Measurements from ENCODE around the gene RSPO4. TPM values are rescaled to one million over a fixed set of nuclear protein-coding genes. Genes with fewer than 3 reads are reported as not detected.

Gene RSPO4
- total RNA-seq: 0.13 TPM
- 0.45 TPM for polyA plus RNA-seq (ENCODE audit: insufficient read depth, low read depth, low replicate concordance)
- long read RNA-seq, donor 1: 0 reads
- long read RNA-seq, donor 2: 0 reads
- long read RNA-seq, donor 3, partial matches to known transcripts: 0 of 1 reads
- long read RNA-seq, donor 3, other reads (novel, unspliced or antisense): 0 of 1 reads
- long read RNA-seq, donor 4: 0 reads
- long read RNA-seq, donor 5: 0 reads
- long read RNA-seq, donor 6: 0 reads
- long read RNA-seq, donor 7: 0 reads
- long read RNA-seq, donor 8: 0 reads
- long read RNA-seq, donor 9: 0 reads
- long read RNA-seq, donor 10: 0 reads

DNA sequence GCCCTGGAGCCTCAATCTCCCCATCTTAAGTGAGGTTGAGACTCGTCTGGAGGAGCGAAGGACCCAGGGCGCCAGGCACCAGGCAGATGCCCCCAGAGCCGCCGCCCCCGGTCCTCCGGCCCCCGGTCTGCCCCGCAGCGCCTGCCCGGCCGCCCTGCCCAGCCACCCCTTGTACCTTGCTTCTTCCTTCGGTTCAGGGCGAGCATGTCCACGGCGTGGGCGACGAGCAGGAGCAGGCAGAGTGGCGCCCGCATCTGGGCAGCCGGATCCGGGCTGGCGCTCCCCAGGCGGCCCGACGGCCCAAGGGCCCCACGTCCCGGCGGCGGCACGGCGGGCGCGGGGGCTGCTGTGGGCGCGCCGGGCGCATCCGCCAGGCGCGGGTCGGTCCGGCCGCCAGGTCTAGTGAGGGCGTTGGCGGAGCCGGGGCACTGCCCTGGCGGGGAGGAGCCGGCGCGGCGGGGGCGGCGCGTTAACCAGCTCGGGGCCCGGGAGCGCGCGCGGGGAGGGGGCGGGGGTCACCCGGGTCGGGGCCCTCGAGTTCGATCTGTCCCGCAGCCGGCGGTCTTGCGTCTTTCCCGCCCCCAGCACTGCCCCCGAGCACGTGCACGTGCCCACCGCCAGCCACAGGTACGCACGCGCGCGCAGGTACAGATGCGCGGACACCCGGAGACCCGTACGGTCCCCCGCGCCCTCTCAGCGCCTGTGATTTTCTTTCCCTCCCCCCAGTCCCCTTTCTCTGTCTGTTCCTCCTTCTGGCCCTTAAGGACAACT is at the start of gene RSPO4:
RSPO4 (minus strand) TSS at position 401 of the 771 bp plus-strand sequence; CDS start at position 254, 147 bp downstream.
- intact Hi-C loops (cut with DNase I): no loop called here
- peaks cover 3% of the 10 kb centered on the region for H3K27me3 ChIP-seq (ENCODE audit: control insufficient read depth, insufficient read depth, low read length)
- no peak within 1 kb of the TSS for H3K4me3 ChIP-seq (ENCODE audit: low read length in 3 of 3)
- TF ChIP-seq CTCF (IDR thresholded peaks at IDR 0.05; ENCODE audit: borderline replicate concordance, extremely low read depth, insufficient read depth): no peak
- H3K9ac ChIP-seq (ENCODE audit: low read length in 3 of 3): no peak within 1 kb of the TSS
- H3K36me3 ChIP-seq (ENCODE audit: control insufficient read depth in 2 of 3, insufficient read depth in 3 of 3, low read length in 3 of 3): no peaks in the 10 kb centered on the region
- no peaks in the 10 kb centered on the region for H3K9me3 ChIP-seq (ENCODE audit: control insufficient read depth in 2 of 3, insufficient read depth in 1 of 3, low read length in 3 of 3)
- no peak within 1 kb of the TSS for H3K27ac ChIP-seq (ENCODE audit: low read depth in 2 of 2, low read length in 2 of 2)
- H3K4me1 ChIP-seq (ENCODE audit: control insufficient read depth in 2 of 3, insufficient read depth in 2 of 3, low read depth in 1 of 3, low read length in 3 of 3): no peaks in the 10 kb centered on the region
- DNase-seq: peak in 4 of 5 donors; percentile 19 to 54 (median 26)
- no peak for FAIRE-seq

DNA sequence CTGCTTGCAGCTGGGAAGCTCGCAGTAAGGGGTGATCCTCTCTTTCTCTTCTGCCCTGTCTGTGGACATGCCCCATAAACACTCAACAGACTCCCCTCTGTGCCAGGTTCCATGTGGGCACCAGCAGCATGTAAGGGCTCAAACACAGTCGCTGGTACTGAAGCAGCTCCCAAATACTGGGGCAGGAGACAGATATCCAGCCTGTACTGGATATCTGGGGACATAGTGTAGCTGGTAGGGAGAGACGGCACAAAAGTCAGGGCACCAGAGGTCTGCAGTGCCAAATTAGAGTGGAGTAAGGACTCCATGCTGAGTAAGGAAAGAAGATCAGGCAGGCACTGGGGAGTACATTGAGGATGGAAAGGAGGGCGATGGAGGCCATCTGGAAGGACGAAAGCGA is 48.3 kb upstream of the RSPO4 start:
- H3K4me3 ChIP-seq (ENCODE audit: low read length in 3 of 3): no peak overlapping the region
- H3K9me3 ChIP-seq (ENCODE audit: control insufficient read depth in 2 of 3, insufficient read depth in 1 of 3, low read length in 3 of 3): no peaks in the 10 kb centered on the region
- intact Hi-C loops (cut with DNase I): no loop called here

DNA sequence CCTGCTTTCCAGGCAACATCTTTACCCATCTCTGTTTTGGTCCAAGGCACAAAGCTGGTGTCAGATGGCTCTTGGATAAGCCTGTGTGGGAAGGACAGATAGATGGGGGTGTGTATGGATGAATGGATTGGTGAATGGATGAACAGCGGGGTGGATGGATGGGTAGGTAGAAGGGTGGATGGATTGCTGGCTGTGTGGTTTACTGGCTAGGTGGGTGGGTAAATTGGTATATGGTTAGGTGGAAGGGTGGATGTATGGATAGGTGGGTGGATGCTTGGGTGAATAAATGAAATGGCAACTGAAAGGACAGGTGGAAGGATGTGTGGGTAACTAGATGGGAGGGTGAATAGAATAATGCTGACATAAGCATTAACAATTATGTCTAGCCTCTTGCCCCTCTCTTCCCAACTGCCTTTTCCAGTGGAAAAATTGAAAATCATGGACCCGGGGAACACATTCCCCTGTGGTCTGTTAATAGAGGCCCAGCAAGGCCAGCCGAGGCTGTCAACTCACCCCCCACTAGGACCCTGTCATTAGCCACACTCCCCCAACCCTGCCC is 43.8 kb upstream of the RSPO4 start:
- no peak overlapping the region for H3K27ac ChIP-seq (ENCODE audit: low read depth in 2 of 2, low read length in 2 of 2)
- intact Hi-C loops (cut with DNase I): no loop called here
- DNase-seq (no peak), FAIRE-seq (no peak)
- H3K9me3 ChIP-seq (ENCODE audit: control insufficient read depth in 2 of 3, insufficient read depth in 1 of 3, low read length in 3 of 3): no peaks in the 10 kb centered on the region
- no peaks in the 10 kb centered on the region for H3K4me1 ChIP-seq (ENCODE audit: control insufficient read depth in 2 of 3, insufficient read depth in 2 of 3, low read depth in 1 of 3, low read length in 3 of 3)
- no peak overlapping the region for H3K4me3 ChIP-seq (ENCODE audit: low read length in 3 of 3)
- H3K36me3 ChIP-seq (ENCODE audit: control insufficient read depth in 2 of 3, insufficient read depth in 3 of 3, low read length in 3 of 3): no peaks in the 10 kb centered on the region
- no peaks in the 10 kb centered on the region for H3K27me3 ChIP-seq (ENCODE audit: control insufficient read depth, insufficient read depth, low read length)
- H3K9ac ChIP-seq (ENCODE audit: low read length in 3 of 3): no peak overlapping the region
- TF ChIP-seq CTCF (IDR thresholded peaks at IDR 0.05; ENCODE audit: borderline replicate concordance, extremely low read depth, insufficient read depth): no peak

More for the DNA sequence above, 48.3 kb upstream of the RSPO4 start:
- Histone ChIP-seq H3K36me3 (ENCODE audit: control insufficient read depth in 2 of 3, insufficient read depth in 3 of 3, low read length in 3 of 3) (peaks cover 0 to 2% (median 0%) of the 10 kb centered on the region in 3 donors), H3K4me1 (ENCODE audit: control insufficient read depth in 2 of 3, insufficient read depth in 2 of 3, low read depth in 1 of 3, low read length in 3 of 3) (no peaks in the 10 kb centered on the region), H3K27me3 (ENCODE audit: control insufficient read depth, insufficient read depth, low read length) (no peaks in the 10 kb centered on the region), H3K9ac (ENCODE audit: low read length in 3 of 3) (no peak overlapping the region), H3K27ac (ENCODE audit: low read depth in 2 of 2, low read length in 2 of 2) (no peak overlapping the region)
- TF ChIP-seq CTCF (IDR thresholded peaks at IDR 0.05; ENCODE audit: borderline replicate concordance, extremely low read depth, insufficient read depth): no peak
- DNase-seq (no peak), FAIRE-seq (no peak)

Data from kidney (tissue), 22 donors.